HTR-8/SVneo (cell line): ENCODE data around the gene ZNF213.
A peak's percentile ranks its signal among the peaks of the same experiment; 100 is the strongest.
"Not testable (repeated sequence)": the region's sequence is repeated elsewhere in the genome, so short reads cannot be mapped to it uniquely, and the experiment has no call there.

ENCODE experiments used
- DNase-seq: peaks from one replicate; pipeline ENCODE4 v3.0.0; 2011; ENCODE audit warnings: low spot score, mixed read lengths; ENCODE audit not compliant: insufficient read length
- FAIRE-seq: peaks from 2 replicates; lab custom pipeline; 2011; peaks lifted over from hg19 to GRCh38; lab: Jason Lieb, UNC

Gene ZNF213

GRCh38 chr16:3127745-3128144, 7.1 kb upstream of the ZNF213 start:
- FAIRE-seq (no peak), DNase-seq (no peak)

GRCh38 chr16:3129137-3130131, 5.4 kb upstream of the ZNF213 start:
- no peak for FAIRE-seq
- peak; percentile 58 for DNase-seq

- FAIRE-seq (no peak), DNase-seq (no peak)
Measured at GRCh38 chr16:3131755-3132377, 3.0 kb upstream of the ZNF213 start.

GRCh38 chr16:3133844-3134243, 985 bp upstream of the ZNF213 start:
- DNase-seq (no peak), FAIRE-seq (no peak)

- no peak for FAIRE-seq
- no peak for DNase-seq
Measured at GRCh38 chr16:3135126-3135715, 392 bp downstream of the ZNF213 start.

GRCh38 chr16:3137267-3137666, 2.4 kb downstream of the ZNF213 start:
- FAIRE-seq, result no peak
- DNase-seq, result no peak

- no peak for FAIRE-seq
- no peak for DNase-seq
Measured at GRCh38 chr16:3138342-3138741, 3.5 kb downstream of the ZNF213 start.

- FAIRE-seq (no peak), DNase-seq (no peak)
Measured at GRCh38 chr16:3138823-3139426, 4.1 kb downstream of the ZNF213 start.

- not testable (repeated sequence) for DNase-seq, FAIRE-seq
Measured at GRCh38 chr16:3139561-3139960, 4.7 kb downstream of the ZNF213 start.

- FAIRE-seq (no peak), DNase-seq (no peak)
Measured at GRCh38 chr16:3140603-3141427, 6.0 kb downstream of the ZNF213 start.

GRCh38 chr16:3141781-3142311, 7.0 kb downstream of the ZNF213 start:
- no peak for FAIRE-seq

GRCh38 chr16:3142327-3142726, 7.5 kb downstream of the ZNF213 start:
- DNase-seq (no peak), FAIRE-seq (no peak)

More at GRCh38 chr16:3141781-3142311, 7.0 kb downstream of the ZNF213 start:
- DNase-seq, result no peak

- DNase-seq (no peak), FAIRE-seq (no peak)
Measured at GRCh38 chr16:3142770-3143169, 7.9 kb downstream of the ZNF213 start.

- FAIRE-seq (no peak), DNase-seq (no peak)
Measured at GRCh38 chr16:3143189-3143588, 8.4 kb downstream of the ZNF213 start.

- FAIRE-seq, result no peak
- no peak for DNase-seq
Measured at GRCh38 chr16:3143598-3144320, 8.9 kb downstream of the ZNF213 start.

- no peak for FAIRE-seq
Measured at GRCh38 chr16:3144321-3144983, 9.6 kb downstream of the ZNF213 start.

GRCh38 chr16:3145151-3145550, 10.3 kb downstream of the ZNF213 start:
- no peak for FAIRE-seq
- DNase-seq, result no peak

More at GRCh38 chr16:3144321-3144983, 9.6 kb downstream of the ZNF213 start:
- DNase-seq, result no peak

- FAIRE-seq (no peak), DNase-seq (no peak)
Measured at GRCh38 chr16:3145660-3146059, 10.8 kb downstream of the ZNF213 start.
